Neural progenitor cell (in vitro differentiated cells): Measurements from ENCODE around the gene PSMD9. TPM values are rescaled to one million over a fixed set of nuclear protein-coding genes. Genes with fewer than 3 reads are reported as not detected.

Source experiments
- DNase-seq: peaks from one replicate; pipeline ENCODE4 v3.0.0-alpha.2; 2016; ENCODE audit warnings: low spot score
- H2AFZ ChIP-seq: fragments of 200-600 bp; sonication (generic); replicated peaks from 2 replicates; pipeline ENCODE4 v1.6.1; 2016; ENCODE audit warnings: antibody characterized with exemption
- H3F3A ChIP-seq: fragments of 200-600 bp; sonication (generic); 2 replicates; pipeline ENCODE4 v1.6.1; 2016; ENCODE audit warnings: antibody characterized with exemption, low read depth
- H3K27ac ChIP-seq: fragments of 200-600 bp; sonication (generic); 2 replicates; pipeline ENCODE4 v1.5.1; 2016; ENCODE audit warnings: mild to moderate bottlenecking
- H3K27me3 ChIP-seq: fragments of 200-600 bp; sonication (generic); 2 replicates; pipeline ENCODE4 v1.6.1; 2016; ENCODE audit warnings: mild to moderate bottlenecking, moderate library complexity
- H3K36me3 ChIP-seq: fragments of 200-600 bp; sonication (generic); 2 replicates; pipeline ENCODE4 v1.5.1; 2016
- H3K4me1 ChIP-seq: fragments of 200-600 bp; sonication (generic); 2 replicates; pipeline ENCODE4 v1.6.1; 2016; ENCODE audit warnings: mixed run types
- H3K4me2 ChIP-seq: fragments of 200-600 bp; sonication (generic); 2 replicates; pipeline ENCODE4 v1.6.1; 2016
- H3K4me3 ChIP-seq: fragments of 200-600 bp; sonication (generic); 2 replicates; pipeline ENCODE4 v1.5.1; 2016
- H3K79me2 ChIP-seq: fragments of 200-600 bp; sonication (generic); 2 replicates; pipeline ENCODE4 v1.6.1; 2016; ENCODE audit warnings: low read depth
- H3K9ac ChIP-seq: fragments of 200-600 bp; sonication (generic); 2 replicates; pipeline ENCODE4 v1.6.1; 2016
- H3K9me3 ChIP-seq: fragments of 200-600 bp; sonication (generic); 2 replicates; pipeline ENCODE4 v1.5.1; 2016; ENCODE audit warnings: low read depth
- H4K20me1 ChIP-seq: fragments of 200-600 bp; sonication (generic); 2 replicates; pipeline ENCODE4 v1.6.1; 2016; ENCODE audit warnings: low read depth
- H3K27ac Mint-ChIP-seq: 3 replicates; pipeline ENCODE4 v1.8.0; 2021; ENCODE audit warnings: mixed read lengths
- H3K27me3 Mint-ChIP-seq: 2 replicates; pipeline ENCODE4 v1.8.0; 2022; ENCODE audit warnings: low read depth, mild to moderate bottlenecking, inconsistent platforms, moderate library complexity, mixed read lengths; ENCODE audit not compliant: insufficient read depth
- H3K36me3 Mint-ChIP-seq: 3 replicates; pipeline ENCODE4 v1.8.0; 2021; ENCODE audit warnings: mixed read lengths
- H3K4me1 Mint-ChIP-seq: 3 replicates; pipeline ENCODE4 v1.8.0; 2021; ENCODE audit warnings: mixed read lengths
- H3K4me3 Mint-ChIP-seq: 3 replicates; pipeline ENCODE4 v1.8.0; 2021; ENCODE audit warnings: mild to moderate bottlenecking, moderate library complexity, mixed read lengths
- H3K9me3 Mint-ChIP-seq: 3 replicates; pipeline ENCODE4 v1.8.0; 2020; ENCODE audit warnings: mixed read lengths
- EZH2 ChIP-seq: fragments of 200-600 bp; sonication (generic); IDR thresholded peaks from 2 replicates; pipeline ENCODE4 v1.6.1; 2017; ENCODE audit warnings: antibody characterized with exemption, mild to moderate bottlenecking, moderate library complexity
- EZH2phosphoT487 ChIP-seq: fragments of 200-600 bp; sonication (generic); IDR thresholded peaks from 2 replicates; pipeline ENCODE4 v1.6.1; 2017; ENCODE audit warnings: antibody characterized with exemption
- total RNA-seq: library from RNA; depleted of rRNA; stranded (reverse); fragments of >200 nt; gene quantifications from 2 replicates; pipeline ENCODE4 v1.2.3, GENCODE V29; 2015; ENCODE audit warnings: low replicate concordance
- TF ChIP-seq, protein P1 (sequence below): fragments of 200-600 bp; sonication (generic); IDR thresholded peaks from 2 replicates; pipeline ENCODE4 v1.5.1; 2017; ENCODE audit warnings: antibody characterized with exemption, mild to moderate bottlenecking

The PSMD9 gene
- total RNA-seq, 1 donor from 2014 or later = 60.9 TPM

DNA sequence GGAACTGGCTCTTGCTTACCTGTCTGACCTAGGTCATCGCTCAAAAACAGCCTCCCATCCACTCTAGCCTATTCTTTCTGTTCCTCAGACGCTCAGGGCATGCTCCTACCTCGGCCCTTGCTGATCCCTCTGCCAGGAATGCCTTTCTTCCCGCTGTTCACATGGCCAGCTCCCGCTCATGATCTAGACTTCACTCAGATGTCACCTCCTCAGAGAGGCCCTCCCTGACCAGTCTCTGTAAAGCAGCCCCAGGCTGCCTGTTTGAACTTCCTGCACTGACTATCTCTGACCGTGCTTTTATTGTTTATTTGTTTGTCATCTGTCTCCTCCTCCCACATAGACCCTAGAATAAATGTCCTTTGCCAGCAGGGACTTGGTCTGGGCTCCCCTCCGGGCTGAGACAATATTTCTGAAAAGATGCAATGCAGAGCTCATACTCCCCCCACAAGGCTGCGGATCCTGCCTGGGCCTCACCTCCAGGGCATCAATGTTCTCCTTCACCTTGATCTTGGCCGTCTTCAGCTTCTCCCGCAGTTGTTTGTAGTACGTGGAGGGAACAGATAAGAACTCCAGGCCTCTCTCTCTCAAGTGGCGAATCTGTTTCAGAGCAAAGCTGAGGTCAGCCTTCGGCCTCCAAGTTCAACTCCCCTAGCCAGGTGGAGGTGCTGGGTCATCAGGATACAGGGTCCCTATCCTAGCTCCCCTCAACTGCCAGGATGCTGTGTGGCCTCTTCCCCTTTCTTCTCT is 45.2 kb upstream of the PSMD9 start:
- Mint-ChIP-seq H3K9me3 (no peaks in the 10 kb centered on the region), H3K4me3 (no peak overlapping the region), H3K4me1 (peaks cover 21% of the 10 kb centered on the region), H3K27ac (peak overlapping the region; percentile 46), H3K36me3 (no peaks in the 10 kb centered on the region), H3K27me3 (peaks cover 12% of the 10 kb centered on the region)
- H3K4me1 ChIP-seq = no peaks in the 10 kb centered on the region
- H4K20me1 ChIP-seq = no peaks in the 10 kb centered on the region
- DNase-seq = no peak
- H3K36me3 ChIP-seq = no peaks in the 10 kb centered on the region
- no peaks in the 10 kb centered on the region for H3K27me3 ChIP-seq
- TF ChIP-seq, protein P1, sequence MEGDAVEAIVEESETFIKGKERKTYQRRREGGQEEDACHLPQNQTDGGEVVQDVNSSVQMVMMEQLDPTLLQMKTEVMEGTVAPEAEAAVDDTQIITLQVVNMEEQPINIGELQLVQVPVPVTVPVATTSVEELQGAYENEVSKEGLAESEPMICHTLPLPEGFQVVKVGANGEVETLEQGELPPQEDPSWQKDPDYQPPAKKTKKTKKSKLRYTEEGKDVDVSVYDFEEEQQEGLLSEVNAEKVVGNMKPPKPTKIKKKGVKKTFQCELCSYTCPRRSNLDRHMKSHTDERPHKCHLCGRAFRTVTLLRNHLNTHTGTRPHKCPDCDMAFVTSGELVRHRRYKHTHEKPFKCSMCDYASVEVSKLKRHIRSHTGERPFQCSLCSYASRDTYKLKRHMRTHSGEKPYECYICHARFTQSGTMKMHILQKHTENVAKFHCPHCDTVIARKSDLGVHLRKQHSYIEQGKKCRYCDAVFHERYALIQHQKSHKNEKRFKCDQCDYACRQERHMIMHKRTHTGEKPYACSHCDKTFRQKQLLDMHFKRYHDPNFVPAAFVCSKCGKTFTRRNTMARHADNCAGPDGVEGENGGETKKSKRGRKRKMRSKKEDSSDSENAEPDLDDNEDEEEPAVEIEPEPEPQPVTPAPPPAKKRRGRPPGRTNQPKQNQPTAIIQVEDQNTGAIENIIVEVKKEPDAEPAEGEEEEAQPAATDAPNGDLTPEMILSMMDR = no peak
- TF ChIP-seq EZH2phosphoT487 = no peak
- no peak for TF ChIP-seq EZH2
- peaks cover 16% of the 10 kb centered on the region for H3F3A ChIP-seq
- H3K27ac ChIP-seq = no peak overlapping the region
- H3K79me2 ChIP-seq = no peaks in the 10 kb centered on the region
- no peak overlapping the region for H3K9ac ChIP-seq
- H3K9me3 ChIP-seq = no peaks in the 10 kb centered on the region
- no peak overlapping the region for H3K4me2 ChIP-seq
- H2AFZ ChIP-seq = no peak overlapping the region
- no peak overlapping the region for H3K4me3 ChIP-seq

DNA sequence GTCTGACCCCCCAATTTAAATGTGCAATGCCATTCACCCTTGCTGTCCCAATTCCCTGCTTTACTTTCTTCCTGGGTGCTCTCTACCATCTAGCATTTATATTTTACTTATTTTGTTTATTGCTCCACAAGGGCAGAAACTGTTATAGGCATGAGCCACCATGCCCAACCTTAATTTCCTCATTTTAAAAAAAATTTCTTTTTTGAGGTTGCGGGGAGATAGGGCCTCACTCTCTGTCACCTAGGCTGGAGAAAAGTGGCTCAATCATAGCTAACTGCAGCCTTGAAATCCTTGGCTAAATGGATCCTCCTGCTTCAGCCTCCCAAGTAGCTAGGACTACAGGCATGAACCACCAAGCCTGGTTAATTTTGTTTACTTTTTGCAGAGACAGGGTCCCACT is 42.9 kb upstream of the PSMD9 start:
- no peak overlapping the region for H3K27ac Mint-ChIP-seq
- H3K79me2 ChIP-seq = no peaks in the 10 kb centered on the region
- H3K27ac ChIP-seq = no peak overlapping the region
- no peak overlapping the region for H2AFZ ChIP-seq
- no peak overlapping the region for H3K9ac ChIP-seq
- no peaks in the 10 kb centered on the region for H3F3A ChIP-seq
- TF ChIP-seq, protein P1 = no peak
- TF ChIP-seq EZH2phosphoT487 (no peak), EZH2 (no peak)
- H4K20me1 ChIP-seq = no peaks in the 10 kb centered on the region
- no peaks in the 10 kb centered on the region for H3K9me3 ChIP-seq
- no peak overlapping the region for H3K4me3 ChIP-seq
- H3K36me3 Mint-ChIP-seq = no peaks in the 10 kb centered on the region
- peaks cover 7% of the 10 kb centered on the region for H3K27me3 Mint-ChIP-seq
- no peaks in the 10 kb centered on the region for H3K36me3 ChIP-seq
- no peaks in the 10 kb centered on the region for H3K27me3 ChIP-seq
- H3K4me1 ChIP-seq = no peaks in the 10 kb centered on the region
- DNase-seq = no peak
- no peaks in the 10 kb centered on the region for H3K9me3 Mint-ChIP-seq
- H3K4me3 Mint-ChIP-seq = no peak overlapping the region
- peaks cover 8% of the 10 kb centered on the region for H3K4me1 Mint-ChIP-seq
- no peak overlapping the region for H3K4me2 ChIP-seq

DNA sequence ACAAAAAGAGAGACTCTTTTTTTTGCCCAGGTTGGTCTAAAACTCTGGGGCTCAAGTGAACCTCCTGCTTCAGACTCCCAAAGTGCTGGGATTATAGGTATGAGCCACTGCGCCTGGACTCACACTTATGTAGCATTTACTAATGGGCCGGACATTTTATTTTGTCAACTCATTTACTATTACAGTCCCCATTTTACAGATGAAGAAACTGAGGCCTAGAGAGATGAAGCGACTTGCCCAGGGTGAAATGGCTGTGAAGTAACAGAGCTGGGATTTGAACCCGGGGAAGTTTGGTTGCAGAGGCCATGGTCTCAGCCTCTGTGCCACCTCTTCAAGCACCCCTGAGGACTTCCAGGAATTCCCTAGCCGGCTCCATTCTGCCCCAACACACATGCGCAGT is 39.4 kb upstream of the PSMD9 start:
- TF ChIP-seq, protein P1 = no peak
- TF ChIP-seq EZH2phosphoT487 (no peak), EZH2 (no peak)
- Mint-ChIP-seq H3K27me3 (peaks cover 5% of the 10 kb centered on the region), H3K4me3 (peak overlapping the region; percentile 13), H3K36me3 (no peaks in the 10 kb centered on the region), H3K27ac (no peak overlapping the region), H3K9me3 (no peaks in the 10 kb centered on the region), H3K4me1 (peaks cover 2% of the 10 kb centered on the region)
- H3K9me3 ChIP-seq = no peaks in the 10 kb centered on the region
- no peaks in the 10 kb centered on the region for H3K27me3 ChIP-seq
- no peaks in the 10 kb centered on the region for H4K20me1 ChIP-seq
- no peaks in the 10 kb centered on the region for H3K79me2 ChIP-seq
- H3K27ac ChIP-seq = no peak overlapping the region
- no peaks in the 10 kb centered on the region for H3K4me1 ChIP-seq
- H3K36me3 ChIP-seq = no peaks in the 10 kb centered on the region
- H3K4me2 ChIP-seq = no peak overlapping the region
- H2AFZ ChIP-seq = no peak overlapping the region
- DNase-seq = no peak
- H3F3A ChIP-seq = no peaks in the 10 kb centered on the region
- H3K4me3 ChIP-seq = no peak overlapping the region
- no peak overlapping the region for H3K9ac ChIP-seq
